HG02678 (cell line): ENCODE results near the gene COL6A6.
A peak's percentile ranks its signal among the peaks of the same experiment; 100 is the strongest.
"Not testable (repeated sequence)": the region's sequence is repeated elsewhere in the genome, so short reads cannot be mapped to it uniquely, and the experiment has no call there.

Experiments used
- ATAC-seq: cut with Tn5 transposase; IDR thresholded peaks from one replicate; pipeline ENCODE4 v1.9.1; 2021; ENCODE audit warnings: mild to moderate bottlenecking, moderate library complexity; ENCODE audit not compliant: unreplicated experiment

COL6A6 gene

DNA sequence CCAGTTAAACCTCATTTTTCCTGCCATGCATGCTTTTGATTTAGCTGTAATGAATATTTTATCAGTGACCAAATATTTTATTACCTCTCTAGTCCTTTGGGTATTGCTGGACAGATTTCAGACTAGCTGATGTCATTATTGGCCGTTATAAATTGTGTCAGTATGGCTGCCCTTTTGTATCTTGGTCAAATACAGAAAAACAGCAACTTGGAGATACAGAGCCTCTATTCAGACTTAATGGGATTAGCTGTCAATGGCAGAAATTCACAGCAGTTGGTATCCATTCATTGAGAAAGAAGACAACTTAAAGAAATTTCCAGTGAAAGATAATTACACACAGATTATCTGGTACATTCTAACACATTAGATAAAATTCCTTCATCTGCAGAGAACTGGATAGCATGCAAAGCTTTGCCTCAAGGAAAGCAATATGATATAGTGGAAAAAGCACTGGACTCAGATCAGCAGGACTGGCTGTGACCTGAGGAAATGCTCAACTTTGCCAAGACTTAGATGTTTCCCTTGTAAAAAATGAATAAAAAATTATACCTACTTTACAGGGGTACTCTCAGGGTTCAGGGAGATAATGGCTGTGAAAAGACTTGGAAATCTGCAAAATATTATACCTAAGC, 20.8 kb downstream of the COL6A6 start:
- ATAC-seq: no peak

DNA sequence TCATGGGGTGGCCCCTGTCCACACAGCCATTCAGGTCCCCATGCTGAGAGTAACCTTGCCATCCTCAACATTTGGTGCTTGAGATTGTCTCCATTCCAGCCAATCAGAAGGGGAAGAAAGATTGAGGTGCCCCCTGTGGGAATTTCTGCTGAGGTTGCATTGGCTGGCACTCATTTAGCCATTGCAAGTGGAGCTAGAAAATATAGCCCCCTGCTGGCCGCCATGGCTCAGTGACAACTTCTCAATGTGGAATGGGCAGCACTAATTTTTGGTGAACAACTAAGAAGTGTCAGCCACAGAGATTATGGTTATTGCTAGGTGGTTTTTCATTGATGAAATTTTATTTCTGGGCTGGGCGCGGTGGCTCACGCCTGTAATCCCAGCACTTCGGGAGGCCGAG, 22.0 kb downstream of the COL6A6 start:
- peak; percentile 49 for ATAC-seq

DNA sequence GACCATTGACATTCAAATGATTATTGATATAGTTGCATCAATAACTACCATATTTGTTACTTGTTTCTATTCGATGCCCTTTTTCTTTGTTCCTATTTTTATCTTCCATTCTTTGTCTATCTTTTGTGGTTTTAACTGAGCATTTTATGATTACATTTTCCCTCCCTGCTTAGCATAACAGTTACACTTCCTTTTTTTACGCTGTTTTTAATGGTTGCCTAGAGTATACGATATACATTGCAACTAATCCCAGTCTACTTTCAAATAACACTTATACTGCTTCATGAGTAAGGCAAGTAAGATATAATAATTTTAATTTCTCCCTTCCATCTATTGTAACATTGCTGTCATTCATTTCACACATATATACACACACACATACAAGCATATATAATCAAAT, 26.3 kb downstream of the COL6A6 start:
- ATAC-seq: no peak

DNA sequence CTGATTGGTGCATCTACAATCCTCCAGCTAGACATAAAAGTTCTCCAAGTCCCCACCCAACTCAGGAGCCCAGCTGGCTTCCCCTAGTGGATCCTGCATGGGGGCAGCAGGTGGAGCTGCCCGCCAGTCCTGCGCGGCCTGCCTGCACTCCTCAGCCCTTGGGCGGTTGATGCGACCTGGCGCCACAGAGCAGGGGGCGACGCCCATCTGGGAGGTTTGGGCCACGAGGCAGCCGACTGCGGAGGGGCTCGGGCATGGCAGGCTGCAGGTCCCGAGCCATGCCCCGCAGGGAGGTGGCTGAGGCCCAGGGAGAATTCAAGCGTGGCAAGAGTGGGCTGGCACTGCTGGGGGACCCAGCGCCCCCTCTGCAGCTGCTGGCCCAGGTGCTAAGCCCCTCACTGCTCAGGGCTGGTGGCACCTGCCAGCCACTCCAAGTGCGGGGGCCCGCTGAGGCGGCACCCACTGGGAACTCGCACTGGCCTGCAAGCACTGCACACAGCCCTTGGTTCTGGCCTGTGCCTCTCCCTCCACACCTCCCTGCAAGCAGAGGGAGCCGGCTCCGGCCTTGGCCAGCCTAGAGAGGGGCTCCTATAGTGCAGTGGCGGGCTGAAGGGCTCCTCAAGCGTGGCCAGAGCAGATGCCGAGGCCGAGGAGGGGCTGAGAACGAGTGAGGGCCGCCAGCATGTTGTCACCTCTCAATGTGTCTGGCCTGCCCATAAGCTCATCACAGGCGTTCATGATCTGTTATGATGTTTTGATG, 30.1 kb downstream of the COL6A6 start:
- no peak for ATAC-seq

DNA sequence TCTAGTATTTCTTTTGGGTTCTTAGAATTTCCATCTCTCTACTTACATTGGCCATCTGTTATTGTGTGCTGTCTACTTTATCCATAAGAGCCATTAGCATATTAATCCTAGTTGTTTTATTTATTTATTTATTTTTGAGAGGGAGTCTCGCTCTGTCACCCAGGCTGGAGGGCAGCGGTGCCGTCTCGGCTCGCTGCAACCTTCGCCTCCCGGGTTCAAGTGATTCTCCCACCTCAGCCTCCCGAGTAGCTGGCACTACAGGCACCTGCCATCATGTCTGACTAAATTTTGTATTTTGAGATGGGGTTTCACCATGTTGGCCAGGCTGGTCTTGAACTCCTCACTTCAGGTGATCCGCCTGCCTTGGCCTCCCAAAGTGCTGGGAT, 30.7 kb downstream of the COL6A6 start:
- not testable (repeated sequence) for ATAC-seq

DNA sequence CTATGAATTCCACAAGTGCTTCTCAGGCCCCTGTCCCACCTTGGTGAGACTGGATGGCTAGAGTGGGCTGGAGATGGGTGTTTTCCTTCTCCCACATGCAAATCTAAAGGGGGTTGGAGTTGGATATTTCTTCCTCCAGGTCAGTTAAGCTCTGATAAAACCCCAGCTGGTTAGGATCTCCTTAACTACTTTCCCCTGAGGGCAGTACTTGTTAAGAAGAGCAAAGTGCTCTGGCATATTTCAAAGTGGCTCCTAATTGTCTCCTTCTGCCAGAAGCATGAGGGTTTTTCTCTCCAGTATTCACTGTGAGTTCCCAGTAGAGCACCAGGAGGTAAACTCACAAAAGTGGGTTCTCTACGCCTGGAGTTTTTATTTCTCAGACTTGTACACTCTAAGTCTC, 31.4 kb downstream of the COL6A6 start:
- ATAC-seq: no peak

DNA sequence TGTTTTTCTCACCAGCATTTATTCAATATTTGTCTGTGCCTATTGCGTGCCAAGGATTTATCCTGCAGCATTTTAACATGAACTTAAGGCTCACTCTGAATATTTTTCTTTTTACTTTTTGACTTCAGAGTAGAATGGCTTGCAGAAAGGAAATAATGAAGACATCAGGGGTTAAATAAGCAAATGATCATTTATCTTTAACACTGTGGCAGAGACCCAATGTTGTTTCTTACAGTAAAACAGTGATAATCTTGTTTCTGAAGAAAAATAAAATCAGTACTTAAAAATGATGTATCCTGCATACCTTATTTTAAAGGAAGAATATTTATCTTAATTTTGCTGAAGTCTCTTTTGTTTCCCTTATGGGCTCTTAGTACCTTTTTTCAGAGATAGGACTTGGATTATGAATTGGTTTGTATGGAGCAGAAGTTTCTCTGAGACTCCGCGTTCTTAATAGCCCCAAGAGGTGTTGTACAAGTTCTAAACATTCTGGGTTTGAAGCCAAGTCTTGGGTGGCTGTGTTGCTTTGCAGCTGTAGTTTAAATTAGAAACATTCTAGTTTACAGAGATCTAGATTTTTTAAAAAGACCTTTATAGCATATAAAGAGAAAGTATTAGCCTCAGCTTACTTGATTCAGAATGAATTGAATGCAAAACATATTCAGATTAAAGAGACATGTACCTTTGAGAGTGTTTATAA, 40.5 kb downstream of the COL6A6 start:
- no peak for ATAC-seq

DNA sequence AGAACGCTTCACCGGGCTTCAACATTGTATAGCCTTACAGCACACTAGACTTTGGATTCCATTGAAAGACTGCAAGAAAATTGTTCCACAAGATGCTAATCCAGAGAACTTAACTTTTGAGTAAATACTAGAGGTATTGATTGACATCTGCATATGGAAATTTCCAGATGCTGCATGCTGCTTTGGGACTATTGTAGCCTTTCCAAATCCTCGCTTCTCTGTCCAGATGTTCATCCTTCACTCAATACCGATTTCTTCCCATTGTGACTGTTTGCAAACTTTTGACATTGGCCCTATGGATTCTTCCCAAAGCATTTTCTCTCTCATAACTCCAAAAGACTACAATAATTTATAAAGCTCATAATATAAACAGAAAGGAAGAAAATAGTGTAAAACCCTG, 41.4 kb downstream of the COL6A6 start:
- no peak for ATAC-seq

DNA sequence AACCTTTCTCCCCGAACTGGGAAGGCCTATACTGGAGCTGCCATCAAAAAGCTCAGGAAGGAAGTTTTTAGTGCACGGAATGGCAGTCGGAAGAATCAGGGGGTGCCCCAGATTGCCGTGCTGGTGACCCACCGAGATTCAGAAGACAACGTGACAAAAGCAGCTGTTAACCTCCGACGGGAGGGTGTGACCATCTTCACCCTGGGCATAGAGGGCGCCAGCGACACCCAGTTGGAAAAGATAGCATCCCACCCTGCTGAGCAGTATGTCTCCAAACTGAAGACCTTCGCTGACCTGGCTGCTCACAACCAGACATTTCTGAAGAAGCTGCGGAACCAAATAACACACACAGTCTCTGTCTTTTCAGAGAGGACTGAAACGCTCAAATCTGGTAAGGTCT, 48.2 kb downstream of the COL6A6 start:
- no peak for ATAC-seq
